Measurements from ENCODE around the gene IMPA2.

GRCh38 chr18:12056884-12057402 lies 75.6 kb downstream of the IMPA2 start:
- TF ChIP-seq CTCF (IDR thresholded peaks at IDR 0.05) (no peak), POLR2AphosphoS5 (IDR thresholded peaks at IDR 0.05) (no peak)
